Retinal pigment epithelial cell (primary cell): ENCODE results near the gene JUN.
A peak's percentile ranks its signal among the peaks of the same experiment; 100 is the strongest.

Experiments used
- DNase-seq: peaks from one replicate; pipeline ENCODE4 v3.0.0-alpha.2; 2010; ENCODE audit warnings: low read depth
- H3K4me3 ChIP-seq: 2 replicates; pipeline ENCODE4 v1.5.1; 2011; ENCODE audit warnings: mild to moderate bottlenecking, low read length, control low read depth, moderate library complexity
- CTCF ChIP-seq: conservative IDR thresholded peaks from 2 replicates; pipeline ENCODE4 v1.5.1; 2011; ENCODE audit warnings: low read depth, low read length, control low read depth, inconsistent platforms

The JUN gene

GRCh38 chr1:58783090-58783992 lies 506 bp downstream of the JUN start:
- no peak for DNase-seq
- peak overlapping the region; percentile 91 for H3K4me3 ChIP-seq
- no peak for TF ChIP-seq CTCF

GRCh38 chr1:58782178-58783089 lies 1.4 kb downstream of the JUN start:
- H3K4me3 ChIP-seq: peak overlapping the region; percentile 91
- peak; percentile 16 for TF ChIP-seq CTCF
- DNase-seq: no peak

GRCh38 chr1:58781541-58782177 lies 2.2 kb downstream of the JUN start:
- DNase-seq: no peak
- H3K4me3 ChIP-seq: peak overlapping the region; percentile 91
- TF ChIP-seq CTCF: peak; percentile 39

- DNase-seq: no peak
- no peak for TF ChIP-seq CTCF
- H3K4me3 ChIP-seq: peak overlapping the region; percentile 91
Observed at GRCh38 chr1:58780836-58781452, 2.9 kb downstream of the JUN start.

- no peak for TF ChIP-seq CTCF
- H3K4me3 ChIP-seq: peak overlapping the region; percentile 91
- DNase-seq: no peak
Observed at GRCh38 chr1:58780411-58780810, 3.4 kb downstream of the JUN start.

GRCh38 chr1:58779801-58780382 lies 4.0 kb downstream of the JUN start:
- TF ChIP-seq CTCF: no peak
- DNase-seq: peak; percentile 80

More at GRCh38 chr1:58779801-58780382, 4.0 kb downstream of the JUN start:
- no peak overlapping the region for H3K4me3 ChIP-seq
